OCI-LY7 (cell line): Measurements from ENCODE around the gene PIEZO2. TPM values are rescaled to one million over a fixed set of nuclear protein-coding genes. Genes with fewer than 3 reads are reported as not detected.

Source experiments
- BruUV-seq: library from RNA; stranded (reverse); fragments of 400-500 nt; replicated peaks from 2 replicates; lab custom pipeline; 2021; lab: Mats Ljungman, UMichigan
- CTCF ChIA-PET: fragments of 300-600 bp; sonication (Branson Sonifier 250); formaldehyde crosslinking; loops from one replicate; lab custom pipeline; 2022; ENCODE audit warnings: antibody characterized with exemption; ENCODE audit not compliant: unreplicated experiment; lab: Charles Lee
- POLR2A ChIA-PET: fragments of 300-600 bp; sonication (Branson Sonifier 250); formaldehyde crosslinking; loops from one replicate; lab custom pipeline; 2022; ENCODE audit warnings: antibody characterized with exemption; lab: Charles Lee
- DNase-seq: peaks from one replicate; pipeline ENCODE4 v3.0.0-alpha.2; 2015; ENCODE audit warnings: low spot score
- H2AFZ ChIP-seq: fragments of 200-600 bp; sonication (generic), shearing (Covaris generic); 2 replicates; pipeline ENCODE4 v1.6.1; 2014; ENCODE audit warnings: mild to moderate bottlenecking, antibody characterized with exemption, low read length, moderate library complexity
- H3K27ac ChIP-seq: fragments of 200-600 bp; sonication (generic); 2 replicates; pipeline ENCODE4 v1.5.1; 2014; ENCODE audit warnings: mixed run types, low read depth, mild to moderate bottlenecking, moderate library complexity, low read length, inconsistent platforms; ENCODE audit not compliant: poor library complexity, severe bottlenecking
- H3K36me3 ChIP-seq: fragments of 200-600 bp; sonication (generic); 2 replicates; pipeline ENCODE4 v1.6.1; 2014; ENCODE audit warnings: mild to moderate bottlenecking, antibody characterized with exemption, low read length, moderate library complexity, mixed read lengths; ENCODE audit not compliant: insufficient read depth
- H3K4me1 ChIP-seq: fragments of 200-600 bp; sonication (generic); 2 replicates; pipeline ENCODE4 v1.5.1; 2014; ENCODE audit warnings: mild to moderate bottlenecking, low read length; ENCODE audit not compliant: insufficient read depth, poor library complexity, severe bottlenecking
- H3K4me2 ChIP-seq: fragments of 200-600 bp; sonication (generic); 2 replicates; pipeline ENCODE4 v1.6.1; 2014; ENCODE audit warnings: mild to moderate bottlenecking, low read length
- H3K4me3 ChIP-seq: fragments of 200-600 bp; sonication (generic); 2 replicates; pipeline ENCODE4 v1.5.1; 2014; ENCODE audit warnings: mild to moderate bottlenecking, low read depth, low read length; ENCODE audit not compliant: poor library complexity, severe bottlenecking
- H3K79me2 ChIP-seq: fragments of 200-600 bp; sonication (generic); 2 replicates; pipeline ENCODE4 v1.6.1; 2016; ENCODE audit warnings: low read depth, mild to moderate bottlenecking, low read length, moderate library complexity, mixed read lengths; ENCODE audit not compliant: insufficient read depth
- H3K9me2 ChIP-seq: fragments of 200-600 bp; sonication (generic); 2 replicates; pipeline ENCODE4 v1.6.1; 2016; ENCODE audit warnings: mild to moderate bottlenecking, low read length, mixed read lengths; ENCODE audit not compliant: insufficient read depth
- H3K9me3 ChIP-seq: fragments of 200-600 bp; sonication (generic); 2 replicates; pipeline ENCODE4 v1.6.1; 2014; ENCODE audit warnings: mild to moderate bottlenecking, mixed run types, low read length, mixed read lengths
- H4K20me1 ChIP-seq: fragments of 200-600 bp; sonication (generic); 2 replicates; pipeline ENCODE4 v1.6.1; 2014; ENCODE audit warnings: mild to moderate bottlenecking, antibody characterized with exemption, low read length, moderate library complexity, mixed read lengths; ENCODE audit not compliant: insufficient read depth
- CTCF ChIP-seq: fragments of 200-600 bp; sonication (generic); conservative IDR thresholded peaks from 2 replicates; pipeline ENCODE4 v1.5.1; 2014; ENCODE audit warnings: mild to moderate bottlenecking, antibody characterized with exemption, low read length, moderate library complexity, mixed read lengths
- EZH2phosphoT487 ChIP-seq: fragments of 200-600 bp; sonication (generic); IDR thresholded peaks from 2 replicates; pipeline ENCODE4 v1.6.1; 2018; ENCODE audit warnings: low read depth, borderline replicate concordance, mild to moderate bottlenecking, mixed run types, antibody characterized with exemption, low read length, moderate library complexity, mixed read lengths
- intact Hi-C: fragments of 100-400 bp; cut with micrococcal nuclease; formaldehyde crosslinking; loops from one replicate; pipeline ENCODE4 v1.10.0; 2022; ENCODE audit not compliant: unreplicated experiment
- total RNA-seq, 2 experiments: library from RNA; depleted of rRNA in 1 of 2; stranded (reverse); fragments of >200 nt in 1 of 2; shearing (Covaris generic) in 1 of 2; gene quantifications; 2 replicates each; pipeline ENCODE4 v1.2.3, GENCODE V29; 2014 to 2022

The PIEZO2 gene
- total RNA-seq, 2 experiments from 2014 or later, result 0.95 to 3.3 TPM

- Histone ChIP-seq H4K20me1 (no peaks in the 10 kb centered on the region), H3K79me2 (no peaks in the 10 kb centered on the region), H3K9me3 (peaks cover 8% of the 10 kb centered on the region), H3K9me2 (no peaks in the 10 kb centered on the region), H3K4me3 (no peak overlapping the region), H3K36me3 (peaks cover 2% of the 10 kb centered on the region; the same call in 1 of the 2 replicates), H2AFZ (no peak overlapping the region), H3K4me2 (no peak overlapping the region), H3K27ac (no peak overlapping the region), H3K4me1 (peaks cover 2% of the 10 kb centered on the region)
- POLR2A ChIA-PET, result no interaction called here
- no TSS peak for BruUV-seq
- DNase-seq, result no peak
- intact Hi-C loops, result no loop called here
- CTCF ChIA-PET, result no interaction called here
- TF ChIP-seq CTCF (no peak), EZH2phosphoT487 (no peak)
Observed at GRCh38 chr18:10939822-10940221, 209.5 kb downstream of the PIEZO2 start.

- H3K4me1 ChIP-seq, result peaks cover 2% of the 10 kb centered on the region
- DNase-seq, result no peak
- H3K36me3 ChIP-seq, result no peaks in the 10 kb centered on the region; the same call in 1 of the 2 replicates
- H3K79me2 ChIP-seq, result no peaks in the 10 kb centered on the region
- no peaks in the 10 kb centered on the region for H4K20me1 ChIP-seq
- TF ChIP-seq CTCF (no peak), EZH2phosphoT487 (no peak)
- no peak overlapping the region for H2AFZ ChIP-seq
- H3K9me3 ChIP-seq, result no peaks in the 10 kb centered on the region
- ChIA-PET POLR2A (interaction anchor here (0.6 to 1.9 kb wide), 8 partner anchors 8 to 100 kb away, joined by 3 to 14 read pairs (median 4); no protein-coding TSS in a partner anchor), CTCF (no interaction called here)
- H3K9me2 ChIP-seq, result no peaks in the 10 kb centered on the region
- no peak overlapping the region for H3K4me3 ChIP-seq
- BruUV-seq, result no TSS peak
- intact Hi-C loops, result no loop called here
- no peak overlapping the region for H3K27ac ChIP-seq
- no peak overlapping the region for H3K4me2 ChIP-seq
Observed at GRCh38 chr18:10937743-10938640, 211.4 kb downstream of the PIEZO2 start.
